Measurements from ENCODE around the gene MOK.

Gene MOK

DNA sequence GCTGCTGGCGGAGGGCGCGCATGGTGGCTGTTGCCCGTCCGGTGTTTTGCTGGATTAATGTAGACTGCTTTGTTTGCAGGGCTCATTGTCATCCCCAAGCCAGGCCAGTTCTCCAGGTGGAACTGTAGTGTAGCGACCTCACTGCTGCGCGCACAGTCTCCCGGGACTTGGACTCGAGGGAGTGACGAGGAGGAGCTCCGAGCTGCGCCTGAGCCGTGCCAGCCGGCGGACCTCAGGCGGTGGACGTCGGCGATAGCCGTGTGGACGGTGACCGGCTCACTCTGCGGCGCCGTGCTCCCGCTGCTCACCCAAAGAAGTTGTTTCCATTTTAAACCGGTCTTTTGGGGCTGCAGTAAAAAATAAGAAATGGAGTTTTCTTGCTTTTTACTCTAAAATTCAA is 82.2 kb downstream of the MOK start:
- Mint-ChIP-seq H3K36me3 (ENCODE audit: low read depth) (peaks cover 4% of the 10 kb centered on the region), H3K27ac (no peak overlapping the region), H3K4me1 (ENCODE audit: low read depth) (peaks cover 8% of the 10 kb centered on the region), H3K4me3 (no peak overlapping the region), H3K27me3 (ENCODE audit: low read depth) (no peaks in the 10 kb centered on the region), H3K9me3 (no peaks in the 10 kb centered on the region)

DNA sequence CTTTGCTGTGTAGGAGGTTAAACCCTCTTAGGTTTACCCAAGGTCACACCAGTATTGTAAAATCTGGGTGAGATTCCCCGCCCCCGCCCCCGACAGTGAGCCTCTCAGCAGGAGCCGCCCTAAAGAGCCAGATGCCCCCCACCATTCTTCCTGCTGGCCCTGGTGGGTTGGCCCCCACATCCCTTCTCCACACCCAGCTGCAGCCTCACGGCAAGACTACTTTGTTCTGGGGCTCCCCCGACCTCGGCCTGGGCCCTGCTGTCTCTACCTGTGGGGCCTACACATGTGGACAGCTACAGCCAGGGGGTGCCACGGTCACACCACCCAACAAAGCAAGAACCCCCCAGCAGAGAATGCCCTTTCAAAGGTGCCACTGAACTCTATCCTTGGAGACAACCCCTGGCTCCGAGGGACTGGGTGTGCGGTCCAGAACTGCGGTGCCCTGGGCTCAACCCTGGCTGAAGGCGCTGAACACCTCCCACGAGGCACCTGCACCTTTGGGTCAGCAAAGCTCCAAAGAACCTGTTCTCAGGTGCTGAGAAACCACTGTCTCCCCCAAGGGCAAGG is 82.9 kb downstream of the MOK start:
- Mint-ChIP-seq H3K36me3 (ENCODE audit: low read depth) (peaks cover 4% of the 10 kb centered on the region), H3K9me3 (no peaks in the 10 kb centered on the region), H3K4me1 (ENCODE audit: low read depth) (peaks cover 10% of the 10 kb centered on the region), H3K27ac (no peak overlapping the region), H3K27me3 (ENCODE audit: low read depth) (no peaks in the 10 kb centered on the region), H3K4me3 (no peak overlapping the region)

GRCh38 chr14:102221026-102221425 is 83.9 kb downstream of the MOK start:
- peaks cover 4% of the 10 kb centered on the region for H3K36me3 Mint-ChIP-seq (ENCODE audit: low read depth)
- H3K9me3 Mint-ChIP-seq = no peaks in the 10 kb centered on the region
- no peaks in the 10 kb centered on the region for H3K27me3 Mint-ChIP-seq (ENCODE audit: low read depth)
- H3K4me3 Mint-ChIP-seq = no peak overlapping the region
- peaks cover 10% of the 10 kb centered on the region for H3K4me1 Mint-ChIP-seq (ENCODE audit: low read depth)
- no peak overlapping the region for H3K27ac Mint-ChIP-seq

DNA sequence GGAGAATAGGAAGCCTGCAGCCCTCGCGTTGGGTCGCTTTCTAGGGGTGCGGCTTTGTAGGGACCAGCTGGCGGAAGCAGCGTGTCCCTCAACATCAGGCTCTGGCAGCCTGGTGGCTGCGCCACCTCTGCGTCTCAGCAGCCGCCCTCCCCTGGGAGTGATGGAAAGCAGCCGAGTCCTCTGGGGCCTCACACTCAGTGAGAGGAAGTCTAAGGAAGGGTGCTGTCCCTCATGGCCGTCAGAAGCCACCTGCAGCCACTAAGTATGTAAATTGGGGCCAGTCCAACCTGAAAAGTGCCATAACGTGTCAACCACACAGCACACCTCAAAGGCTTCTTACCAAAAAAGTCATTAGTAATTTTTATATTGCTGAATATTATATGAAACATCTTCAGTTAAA is 84.9 kb downstream of the MOK start:
- no peaks in the 10 kb centered on the region for H3K27me3 Mint-ChIP-seq (ENCODE audit: low read depth)
- H3K36me3 Mint-ChIP-seq (ENCODE audit: low read depth) = peaks cover 3% of the 10 kb centered on the region
- H3K4me3 Mint-ChIP-seq = no peak overlapping the region
- no peaks in the 10 kb centered on the region for H3K9me3 Mint-ChIP-seq
- peaks cover 10% of the 10 kb centered on the region for H3K4me1 Mint-ChIP-seq (ENCODE audit: low read depth)
- H3K27ac Mint-ChIP-seq = no peak overlapping the region

- Mint-ChIP-seq H3K4me1 (ENCODE audit: low read depth) (peaks cover 10% of the 10 kb centered on the region), H3K27me3 (ENCODE audit: low read depth) (no peaks in the 10 kb centered on the region), H3K36me3 (ENCODE audit: low read depth) (peaks cover 3% of the 10 kb centered on the region), H3K4me3 (no peak overlapping the region), H3K27ac (no peak overlapping the region), H3K9me3 (no peaks in the 10 kb centered on the region)
These were observed 85.6 kb downstream of the MOK start for GRCh38 chr14:102219316-102219715.

- no peak overlapping the region for H3K27ac Mint-ChIP-seq
- H3K9me3 Mint-ChIP-seq = no peaks in the 10 kb centered on the region
- H3K4me3 Mint-ChIP-seq = no peak overlapping the region
These were observed 86.3 kb downstream of the MOK start for GRCh38 chr14:102218688-102219087.

GRCh38 chr14:102217987-102218421 is 87.0 kb downstream of the MOK start:
- no peak overlapping the region for H3K4me3 Mint-ChIP-seq
- peaks cover 10% of the 10 kb centered on the region for H3K4me1 Mint-ChIP-seq (ENCODE audit: low read depth)

More at GRCh38 chr14:102218688-102219087, 86.3 kb downstream of the MOK start:
- peaks cover 2% of the 10 kb centered on the region for H3K36me3 Mint-ChIP-seq (ENCODE audit: low read depth)
- no peaks in the 10 kb centered on the region for H3K27me3 Mint-ChIP-seq (ENCODE audit: low read depth)
- H3K4me1 Mint-ChIP-seq (ENCODE audit: low read depth) = peaks cover 10% of the 10 kb centered on the region

DNA sequence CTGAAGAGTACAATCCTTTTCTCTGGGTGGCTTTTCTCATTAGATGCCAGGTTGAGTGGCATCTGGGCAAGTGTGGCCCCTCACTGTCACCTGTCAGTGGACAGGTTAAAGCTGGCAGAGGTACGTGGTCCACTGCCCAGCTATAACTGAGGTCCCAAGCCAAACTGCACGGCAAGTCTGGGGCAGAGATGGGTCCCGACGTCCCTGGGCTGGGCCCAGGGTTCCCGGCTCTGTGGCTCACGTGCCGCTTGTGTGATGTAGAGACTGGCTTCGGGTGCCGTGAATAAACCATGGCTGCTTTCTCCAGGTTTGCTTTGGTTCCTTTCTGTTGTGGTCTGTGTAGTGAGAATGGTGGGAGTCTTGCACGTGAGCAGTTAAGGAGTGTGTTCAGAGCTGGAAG is 87.6 kb downstream of the MOK start:
- Mint-ChIP-seq H3K9me3 (no peaks in the 10 kb centered on the region), H3K4me3 (no peak overlapping the region), H3K27ac (no peak overlapping the region), H3K36me3 (ENCODE audit: low read depth) (no peaks in the 10 kb centered on the region), H3K4me1 (ENCODE audit: low read depth) (peaks cover 10% of the 10 kb centered on the region), H3K27me3 (ENCODE audit: low read depth) (no peaks in the 10 kb centered on the region)

More at GRCh38 chr14:102217987-102218421, 87.0 kb downstream of the MOK start:
- Mint-ChIP-seq H3K9me3 (no peaks in the 10 kb centered on the region), H3K27ac (no peak overlapping the region), H3K27me3 (ENCODE audit: low read depth) (no peaks in the 10 kb centered on the region), H3K36me3 (ENCODE audit: low read depth) (no peaks in the 10 kb centered on the region)

- Mint-ChIP-seq H3K4me3 (no peak overlapping the region), H3K9me3 (no peaks in the 10 kb centered on the region), H3K36me3 (ENCODE audit: low read depth) (no peaks in the 10 kb centered on the region), H3K27ac (no peak overlapping the region), H3K27me3 (ENCODE audit: low read depth) (no peaks in the 10 kb centered on the region), H3K4me1 (ENCODE audit: low read depth) (peaks cover 7% of the 10 kb centered on the region)
These were observed 89.3 kb downstream of the MOK start for GRCh38 chr14:102215576-102216250.

DNA sequence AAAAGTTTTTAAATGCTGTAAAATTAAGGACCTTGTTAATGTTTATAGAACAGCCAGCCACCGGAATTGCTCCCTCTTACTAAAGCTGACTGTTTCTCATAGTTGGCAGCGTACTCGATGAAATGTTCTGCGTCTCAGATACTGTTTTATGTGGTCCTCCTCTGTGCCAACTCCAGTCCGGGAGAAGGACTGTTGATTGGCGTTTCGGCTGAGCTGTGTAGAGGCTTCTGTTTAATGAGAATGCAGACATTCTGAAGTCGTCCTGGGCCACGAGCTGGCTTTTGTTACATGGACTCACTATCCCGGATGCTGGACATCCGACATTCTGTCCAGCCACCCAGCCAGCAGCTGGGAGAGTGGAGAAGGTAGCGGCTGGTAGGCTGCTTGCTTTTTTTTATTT is 89.9 kb downstream of the MOK start:
- no peaks in the 10 kb centered on the region for H3K27me3 Mint-ChIP-seq (ENCODE audit: low read depth)
- peaks cover 7% of the 10 kb centered on the region for H3K4me1 Mint-ChIP-seq (ENCODE audit: low read depth)
- H3K36me3 Mint-ChIP-seq (ENCODE audit: low read depth) = no peaks in the 10 kb centered on the region
- no peak overlapping the region for H3K27ac Mint-ChIP-seq
- no peak overlapping the region for H3K4me3 Mint-ChIP-seq
- H3K9me3 Mint-ChIP-seq = no peaks in the 10 kb centered on the region

GRCh38 chr14:102213984-102214658 is 90.8 kb downstream of the MOK start:
- H3K27me3 Mint-ChIP-seq (ENCODE audit: low read depth) = no peaks in the 10 kb centered on the region
- no peak overlapping the region for H3K27ac Mint-ChIP-seq
- H3K9me3 Mint-ChIP-seq = no peaks in the 10 kb centered on the region
- peaks cover 2% of the 10 kb centered on the region for H3K4me1 Mint-ChIP-seq (ENCODE audit: low read depth)
- H3K36me3 Mint-ChIP-seq (ENCODE audit: low read depth) = peaks cover 6% of the 10 kb centered on the region
- no peak overlapping the region for H3K4me3 Mint-ChIP-seq

- H3K27me3 Mint-ChIP-seq (ENCODE audit: low read depth) = no peaks in the 10 kb centered on the region
- H3K4me1 Mint-ChIP-seq (ENCODE audit: low read depth) = peaks cover 2% of the 10 kb centered on the region
- H3K27ac Mint-ChIP-seq = no peak overlapping the region
- no peak overlapping the region for H3K4me3 Mint-ChIP-seq
- H3K36me3 Mint-ChIP-seq (ENCODE audit: low read depth) = peaks cover 11% of the 10 kb centered on the region
- H3K9me3 Mint-ChIP-seq = no peaks in the 10 kb centered on the region
These were observed 91.5 kb downstream of the MOK start for GRCh38 chr14:102213470-102213869.

DNA sequence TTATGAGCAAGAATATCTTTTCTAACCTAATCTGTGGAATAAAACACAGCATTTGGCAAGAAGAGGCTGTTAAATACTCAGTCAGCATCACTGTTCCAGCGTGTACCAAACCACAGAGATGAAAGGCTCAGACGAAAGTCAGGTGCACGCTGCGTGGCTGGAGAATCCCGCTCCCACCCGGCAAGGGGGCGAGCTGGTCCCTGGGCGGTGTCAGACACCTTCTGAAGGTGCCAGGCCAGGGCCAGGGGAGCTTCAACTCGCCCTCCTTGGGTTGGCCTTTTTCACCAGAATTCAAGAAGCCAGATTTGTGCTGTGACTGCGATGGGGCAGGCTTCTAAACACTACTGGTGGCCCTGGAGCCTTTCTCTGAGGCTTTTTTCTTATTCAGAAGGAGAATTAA is 92.1 kb downstream of the MOK start:
- Mint-ChIP-seq H3K27me3 (ENCODE audit: low read depth) (no peaks in the 10 kb centered on the region), H3K27ac (no peak overlapping the region), H3K36me3 (ENCODE audit: low read depth) (peaks cover 11% of the 10 kb centered on the region), H3K4me1 (ENCODE audit: low read depth) (peaks cover 2% of the 10 kb centered on the region), H3K4me3 (no peak overlapping the region), H3K9me3 (no peaks in the 10 kb centered on the region)

- Mint-ChIP-seq H3K36me3 (ENCODE audit: low read depth) (peaks cover 11% of the 10 kb centered on the region), H3K27me3 (ENCODE audit: low read depth) (no peaks in the 10 kb centered on the region), H3K9me3 (no peaks in the 10 kb centered on the region), H3K27ac (no peak overlapping the region), H3K4me3 (no peak overlapping the region), H3K4me1 (ENCODE audit: low read depth) (no peaks in the 10 kb centered on the region)
These were observed 92.6 kb downstream of the MOK start for GRCh38 chr14:102212356-102212755.

DNA sequence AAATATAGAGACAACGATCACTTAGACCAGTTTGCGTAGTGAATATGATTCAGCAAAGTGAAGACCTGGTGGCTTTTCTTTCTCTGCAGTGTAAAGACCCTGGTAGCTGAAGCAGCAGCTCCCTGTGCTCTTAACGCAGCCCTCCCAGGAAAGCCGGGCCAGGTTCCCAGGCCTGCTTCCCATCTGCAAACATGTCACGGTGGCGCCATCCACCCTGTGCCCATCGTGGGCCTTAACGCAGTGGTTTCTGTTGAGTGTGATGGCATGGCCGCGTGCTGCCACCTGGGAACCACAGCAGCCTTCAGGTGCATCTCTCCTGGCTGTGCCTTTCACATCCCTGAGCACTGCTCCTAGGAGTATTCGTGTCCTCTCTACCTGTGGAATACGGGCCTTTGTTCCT is 93.7 kb downstream of the MOK start:
- no peaks in the 10 kb centered on the region for H3K9me3 Mint-ChIP-seq

More for the DNA sequence above, 93.7 kb downstream of the MOK start:
- H3K4me3 Mint-ChIP-seq = no peak overlapping the region
- no peaks in the 10 kb centered on the region for H3K4me1 Mint-ChIP-seq (ENCODE audit: low read depth)
- peaks cover 11% of the 10 kb centered on the region for H3K36me3 Mint-ChIP-seq (ENCODE audit: low read depth)
- no peak overlapping the region for H3K27ac Mint-ChIP-seq
- H3K27me3 Mint-ChIP-seq (ENCODE audit: low read depth) = no peaks in the 10 kb centered on the region

All from T-helper 1 cell treated with Interleukin-12 subunit alpha and Interleukin-12 subunit beta and Interleukin-4 antibody, amounts not matched to agents 30 μg/mL and 1 μg/mL, for 36 hours (primary cell).